HG02852 (cell line): Measurements from ENCODE around the gene NACA.

Experiments used
- ATAC-seq: cut with Tn5 transposase; IDR thresholded peaks from one replicate; pipeline ENCODE4 v1.9.1; 2021; ENCODE audit warnings: mild to moderate bottlenecking, moderate library complexity; ENCODE audit not compliant: unreplicated experiment

The NACA gene

DNA sequence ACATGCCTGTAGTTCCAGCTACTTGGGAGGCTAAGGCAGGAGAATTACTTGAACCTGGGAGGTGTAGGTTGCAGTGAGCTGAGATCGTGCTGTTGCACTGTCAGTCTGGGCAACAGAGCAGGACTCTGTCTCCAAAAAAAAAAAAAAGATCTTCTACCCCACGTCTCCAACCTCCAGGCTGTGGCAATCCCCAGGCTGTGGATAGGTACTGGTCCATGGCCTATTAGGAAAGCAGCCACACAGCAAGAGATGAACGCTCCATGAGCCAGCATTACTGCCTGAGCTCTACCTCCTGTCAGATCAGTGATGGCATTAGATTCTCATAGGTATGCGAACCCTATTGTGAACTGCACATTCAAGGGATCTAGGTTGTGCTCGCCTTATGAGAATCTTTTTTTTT, 30.9 kb downstream of the NACA start:
- ATAC-seq, result no peak

DNA sequence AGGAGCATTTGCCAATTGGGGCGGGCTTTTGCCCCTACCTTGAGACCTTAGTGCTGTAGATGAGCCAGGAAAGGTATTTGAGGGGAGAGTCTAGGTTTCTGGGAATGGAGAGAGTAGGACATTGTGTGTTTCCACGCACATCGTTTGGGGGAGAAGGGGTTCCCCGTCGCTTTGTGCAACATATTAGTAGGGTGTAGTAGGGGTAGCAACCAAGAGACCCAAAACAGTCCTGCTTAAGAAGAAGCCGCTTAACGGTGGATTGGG, 36.3 kb downstream of the NACA start:
- ATAC-seq, result no peak

DNA sequence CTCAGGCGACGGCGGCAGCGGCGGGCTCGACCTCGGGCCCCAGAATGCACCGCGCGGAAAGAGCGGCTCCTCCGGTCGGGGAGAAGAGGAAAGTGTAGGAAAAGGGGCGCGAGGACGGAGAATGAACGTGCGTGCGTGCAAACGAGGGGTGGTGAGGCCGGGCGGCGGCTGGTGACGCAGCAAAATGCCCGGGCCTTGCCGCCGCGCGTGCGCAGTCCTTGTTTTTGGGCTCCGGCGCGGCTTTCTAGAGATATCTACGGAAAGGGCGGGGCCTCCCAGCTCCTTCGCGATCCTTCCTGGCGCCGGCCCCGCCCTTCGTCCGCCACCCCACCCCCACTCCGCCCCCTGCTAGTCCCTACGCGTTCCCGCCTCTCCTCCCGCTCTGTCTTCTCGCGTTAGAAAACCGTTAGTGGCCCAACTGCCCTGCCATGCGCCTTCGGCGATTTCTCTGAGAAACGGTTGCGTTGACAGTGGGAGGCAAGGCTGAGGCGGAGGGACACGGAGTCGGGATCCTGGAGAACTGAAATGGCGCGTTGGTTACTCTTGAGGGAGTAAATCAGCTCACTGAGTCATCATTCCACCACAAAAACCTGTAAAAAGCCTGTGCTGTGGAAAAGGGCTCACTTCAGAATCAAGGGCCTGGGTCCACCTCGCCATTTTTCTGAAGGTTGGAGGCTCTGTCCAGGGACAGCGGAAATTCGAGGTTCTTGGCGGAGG, 36.8 kb downstream of the NACA start, which contains the start of gene PTGES3:
Gene PTGES3, minus strand, starts transcription at position 156 of the 717 bp plus-strand sequence. CDS start 285 bp downstream, outside the sequence.
- peak; percentile 59 for ATAC-seq

DNA sequence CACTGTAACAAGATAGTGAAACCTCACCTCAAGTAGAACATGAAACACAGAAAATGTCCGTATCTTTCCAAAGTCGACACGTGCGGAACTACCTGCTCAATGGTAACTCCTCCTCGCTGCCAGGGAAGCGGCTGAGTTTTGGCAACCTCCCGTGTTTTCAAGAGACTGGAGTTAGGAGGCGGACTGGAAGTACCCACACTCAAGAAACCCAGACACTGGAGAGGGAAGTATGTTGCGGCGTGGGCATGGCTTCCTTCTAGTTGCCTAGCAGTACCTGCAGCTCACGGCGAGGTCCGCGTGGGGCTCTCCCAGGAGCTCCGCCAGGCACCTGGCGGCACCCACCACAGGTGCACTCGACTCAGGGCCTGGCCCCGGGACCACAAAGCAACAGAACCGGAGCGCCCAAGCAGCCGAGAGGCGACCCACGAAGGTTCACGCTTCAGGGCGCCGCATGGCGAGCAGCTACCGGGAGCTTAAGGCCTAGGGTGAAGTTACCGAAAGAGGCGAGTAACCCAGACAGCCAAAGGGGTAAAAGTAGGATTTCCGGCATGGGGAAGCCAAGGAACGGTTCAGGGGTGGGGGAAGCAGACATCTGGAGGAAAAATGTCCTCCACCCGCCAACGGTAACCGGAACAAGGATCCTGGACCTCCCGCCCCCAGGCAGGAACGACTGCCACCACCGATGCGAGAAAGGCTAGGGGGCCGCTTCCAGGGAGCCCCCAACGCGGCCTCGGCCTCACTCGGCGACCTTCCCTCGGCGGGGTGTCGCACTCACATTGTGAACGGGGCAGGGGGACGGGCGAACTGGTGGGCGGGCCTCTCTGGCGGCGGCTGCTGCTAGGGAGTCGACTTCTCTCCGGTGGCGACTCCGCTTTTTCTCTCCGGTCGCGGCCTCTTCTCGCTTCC, 37.6 kb downstream of the NACA start:
- ATAC-seq, result peak; percentile 30

DNA sequence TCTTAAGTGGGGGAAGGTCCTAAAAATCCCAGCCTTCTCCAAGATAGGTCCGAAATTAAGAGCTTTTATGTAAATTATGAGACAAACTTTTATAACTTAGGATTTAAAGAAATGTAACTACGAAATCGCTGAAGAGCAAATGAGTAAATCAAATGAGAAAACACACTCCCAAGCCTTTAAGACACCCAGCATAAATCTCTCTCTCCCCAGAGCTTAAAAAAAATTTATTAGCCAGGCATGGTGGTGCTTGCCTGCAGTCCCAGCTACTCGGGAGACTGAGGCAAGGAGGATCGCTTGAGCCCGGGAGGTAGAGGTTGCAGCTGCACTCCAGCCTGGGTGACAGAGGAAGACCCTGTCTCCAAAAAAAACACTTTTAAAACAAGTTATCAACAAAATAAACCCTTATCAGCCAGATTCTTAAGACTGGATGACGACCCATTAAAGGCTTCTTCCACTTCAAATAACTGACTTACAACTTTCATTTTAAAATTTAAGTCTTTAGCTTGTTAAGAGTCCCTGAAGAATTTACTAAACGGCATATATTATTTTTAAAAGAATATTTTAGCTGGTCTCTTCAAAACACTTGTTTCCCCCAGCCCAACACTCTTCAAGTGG, 40.2 kb downstream of the NACA start:
- ATAC-seq, result no peak

DNA sequence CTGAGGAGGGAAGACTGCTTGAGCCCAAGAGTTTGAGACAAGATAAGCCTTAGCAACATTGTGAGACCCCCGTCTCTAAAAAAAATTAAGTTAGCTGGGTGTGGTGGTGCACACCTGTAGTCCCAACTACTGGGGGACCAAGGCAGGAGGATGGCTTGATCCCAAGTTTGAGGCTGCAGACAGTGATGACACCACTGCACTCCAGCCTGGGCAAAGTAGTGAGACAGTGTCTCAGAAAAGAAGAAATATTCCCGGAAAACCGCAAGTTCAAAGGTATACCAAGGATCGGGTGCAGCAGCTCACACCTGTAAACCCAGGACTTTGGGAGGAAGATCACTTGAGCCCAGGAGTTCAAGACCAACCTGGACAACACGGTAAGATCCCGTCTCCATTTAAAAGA, 42.8 kb downstream of the NACA start:
- ATAC-seq, result no peak

DNA sequence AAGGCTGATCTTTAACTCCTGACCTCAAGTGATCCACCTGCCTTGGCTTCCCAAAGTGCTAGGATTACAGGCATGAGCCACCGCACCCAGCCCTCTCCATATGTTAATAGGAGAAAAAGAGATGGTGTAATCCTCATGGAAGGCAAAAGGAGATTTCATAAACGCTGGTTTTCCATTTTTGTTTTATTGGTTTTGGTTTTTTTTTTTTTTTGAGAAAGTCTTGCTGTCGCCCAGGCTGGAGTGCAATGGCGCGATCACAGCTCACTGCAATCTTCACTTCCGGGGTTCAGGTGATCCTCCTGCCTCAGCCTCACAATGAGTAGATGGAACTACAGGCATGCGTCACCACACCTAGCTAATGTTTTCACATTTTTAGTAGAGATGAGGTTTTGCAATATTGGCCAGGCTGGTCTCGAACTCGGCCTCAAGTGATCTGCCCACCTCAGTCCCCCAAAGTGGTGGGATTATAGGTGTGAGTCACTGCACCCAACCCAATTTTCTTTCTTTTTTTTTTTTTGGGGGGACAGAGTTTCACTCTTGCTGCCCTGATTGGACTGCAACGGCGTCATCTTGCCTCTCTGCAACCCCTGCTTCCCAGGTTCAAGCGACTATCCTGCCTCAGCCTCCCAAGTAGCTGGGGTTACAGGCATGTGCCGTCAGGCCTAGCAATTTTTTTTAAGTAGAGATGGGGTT, 45.1 kb downstream of the NACA start:
- no peak for ATAC-seq

DNA sequence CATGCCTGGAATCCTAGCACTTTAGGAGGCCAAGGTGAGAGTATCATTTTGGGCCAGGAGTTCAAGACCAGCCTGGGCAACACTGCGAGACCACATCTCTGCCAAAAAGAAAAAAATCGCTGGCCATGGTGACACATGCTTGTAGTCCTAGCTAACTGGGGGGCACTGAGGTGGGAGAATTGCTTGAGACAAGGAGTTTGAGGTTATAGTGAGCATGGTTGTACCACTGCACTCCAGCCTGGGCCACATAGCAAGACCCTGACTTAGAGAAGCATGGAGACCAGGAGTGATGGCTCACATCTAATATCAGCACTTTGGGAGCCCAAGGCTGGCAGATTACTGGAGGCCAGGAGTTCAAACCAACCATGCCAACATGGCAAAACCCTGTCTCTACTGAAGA, 46.2 kb downstream of the NACA start:
- ATAC-seq, result no peak

DNA sequence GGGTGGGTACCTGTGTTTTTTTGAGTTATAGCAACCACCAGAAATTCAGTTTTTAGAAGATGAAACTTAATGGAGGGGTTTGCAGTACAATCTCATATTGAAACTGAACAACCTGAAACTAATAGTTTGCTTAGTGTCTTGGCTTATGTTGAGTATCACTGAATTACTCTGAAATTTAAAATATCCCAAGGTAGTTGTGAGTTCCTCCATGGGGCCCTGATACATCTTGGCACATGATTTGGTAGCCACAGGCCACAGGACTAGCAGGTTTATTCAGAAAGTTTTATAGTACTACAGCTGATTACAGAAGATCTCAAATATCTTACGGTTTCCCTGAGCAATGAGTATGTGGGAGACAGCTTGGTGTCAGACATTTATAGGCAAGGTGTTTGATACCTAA, 47.4 kb downstream of the NACA start:
- ATAC-seq, result no peak

DNA sequence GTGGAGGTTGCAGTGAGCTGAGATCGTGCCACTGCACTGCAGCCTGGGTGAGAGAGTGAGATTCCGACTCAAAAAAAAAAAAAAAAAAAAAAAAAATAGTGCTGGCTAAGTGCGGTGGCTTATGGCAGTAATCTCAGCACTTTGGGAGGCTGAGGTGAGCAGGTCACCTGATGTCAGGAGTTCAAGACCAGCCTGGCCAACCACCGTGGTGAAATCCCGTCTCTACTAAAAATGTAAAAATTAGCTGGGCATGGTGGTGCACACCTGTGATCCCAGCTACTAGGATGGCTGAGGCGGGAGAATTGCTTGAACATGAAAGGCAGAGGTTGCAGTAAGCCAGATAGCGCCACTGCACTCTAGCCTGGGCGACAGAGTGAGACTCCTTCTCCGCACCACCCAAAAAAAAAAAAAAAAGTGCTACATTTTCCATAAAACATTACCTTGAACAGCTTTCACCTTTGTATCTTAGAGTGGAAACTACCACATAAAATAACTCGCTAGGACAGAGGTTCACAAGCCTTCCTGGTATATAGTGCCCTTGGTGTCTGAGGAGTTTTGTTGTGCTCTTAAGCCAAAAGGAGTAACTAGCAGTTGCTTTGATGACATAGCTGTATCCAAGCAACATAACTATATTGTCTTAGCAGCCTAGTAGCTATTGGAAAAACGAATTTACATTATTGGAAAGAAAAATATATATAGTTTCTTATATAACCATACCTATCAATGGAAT, 48.1 kb downstream of the NACA start:
- no peak for ATAC-seq

DNA sequence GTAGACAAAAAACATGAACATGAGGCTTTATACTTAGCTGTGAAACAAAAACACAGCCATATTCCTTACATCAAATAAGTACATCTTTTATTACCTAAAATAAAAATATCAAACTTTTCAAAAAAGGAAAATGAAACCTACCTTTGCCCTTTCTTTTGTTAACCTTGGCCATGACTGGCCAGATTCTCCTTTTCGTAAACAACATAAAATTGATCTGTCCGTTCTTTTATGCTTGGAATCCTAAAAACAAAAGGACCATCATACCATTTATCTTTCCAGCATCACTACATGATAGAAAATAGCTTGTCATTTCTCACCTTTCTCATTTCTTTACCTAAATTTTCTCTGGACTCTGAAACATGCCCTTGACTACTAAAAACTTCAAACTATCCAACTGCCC, 53.5 kb downstream of the NACA start:
- ATAC-seq, result no peak

DNA sequence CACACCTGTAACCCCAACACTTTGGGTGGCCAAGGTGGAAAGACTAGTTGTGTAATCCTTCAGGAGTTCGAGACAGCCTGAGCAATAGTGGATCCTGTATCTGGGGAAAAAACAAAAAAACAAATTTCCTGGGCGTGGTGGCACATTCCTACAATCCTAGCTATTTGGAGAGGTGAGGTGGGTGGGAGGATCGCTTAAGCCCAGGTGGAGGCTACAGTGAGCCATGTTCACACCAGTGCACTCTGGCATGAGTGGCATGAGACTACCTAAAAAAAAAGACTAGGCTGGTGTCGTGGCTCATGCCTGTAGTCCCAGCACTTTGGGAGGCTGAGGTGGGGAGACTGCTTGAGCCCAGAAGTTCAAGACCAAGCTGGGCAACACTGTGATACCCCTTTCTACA, 54.3 kb downstream of the NACA start:
- ATAC-seq, result no peak

DNA sequence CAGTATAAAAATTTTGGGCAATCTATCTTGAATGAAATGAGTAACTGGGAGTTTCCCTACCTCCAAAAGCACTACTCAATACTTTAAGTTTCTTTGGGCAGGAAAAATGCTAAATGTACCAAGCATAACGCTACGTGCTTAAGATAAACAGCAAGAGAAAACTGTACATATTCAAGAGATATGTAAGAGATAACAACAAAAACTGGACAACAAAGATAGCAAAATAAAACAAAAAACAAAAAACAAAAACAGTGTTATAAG, 57.0 kb downstream of the NACA start:
- no peak for ATAC-seq
